HL-60 (cell line): ENCODE results near the gene PHKA1.

ENCODE experiments used
- DNase-seq, 2 experiments: peaks; one replicate each; pipeline ENCODE4 v3.0.0-alpha.2; 2010 to 2020; ENCODE audit warnings: low read depth in 1 of 2, low spot score in 1 of 2
- H3K27ac ChIP-seq: fragments of 250-450 bp; sonication (Bioruptor Pico); replicated peaks from 2 replicates; pipeline ENCODE4 v1.5.1; 2020; ENCODE audit warnings: mild to moderate bottlenecking, moderate library complexity
- H3K27me3 ChIP-seq: fragments of 250-450 bp; sonication (Bioruptor Pico); 2 replicates; pipeline ENCODE4 v1.5.1; 2021; ENCODE audit warnings: mild to moderate bottlenecking, moderate library complexity; ENCODE audit not compliant: insufficient read depth, poor library complexity, severe bottlenecking
- H3K4me3 ChIP-seq: replicated peaks from 2 replicates; pipeline ENCODE4 v1.5.1; 2011; ENCODE audit warnings: mild to moderate bottlenecking, control low read depth, low read length; ENCODE audit not compliant: insufficient read depth
- GABPA ChIP-seq: IDR thresholded peaks from 2 replicates; pipeline ENCODE4 v1.6.1; 2012; ENCODE audit warnings: low read depth
- POLR2AphosphoS5 ChIP-seq: IDR thresholded peaks from 2 replicates; pipeline ENCODE4 v1.6.1; 2012; ENCODE audit warnings: low read depth
- SPI1 ChIP-seq: IDR thresholded peaks from 2 replicates; pipeline ENCODE4 v1.6.1; 2012; ENCODE audit warnings: low read depth, mild to moderate bottlenecking, borderline replicate concordance
- TF ChIP-seq, protein P1 (sequence below): IDR thresholded peaks from one replicate; pipeline ENCODE4 v1.5.1; 2011; ENCODE audit warnings: low read length, control low read depth, inconsistent platforms; ENCODE audit not compliant: insufficient read depth
- TF ChIP-seq, protein P2 (sequence below): IDR thresholded peaks from 2 replicates; pipeline ENCODE4 v1.6.1; 2012; ENCODE audit warnings: low read depth; ENCODE audit not compliant: insufficient replicate concordance

PHKA1 gene

DNA sequence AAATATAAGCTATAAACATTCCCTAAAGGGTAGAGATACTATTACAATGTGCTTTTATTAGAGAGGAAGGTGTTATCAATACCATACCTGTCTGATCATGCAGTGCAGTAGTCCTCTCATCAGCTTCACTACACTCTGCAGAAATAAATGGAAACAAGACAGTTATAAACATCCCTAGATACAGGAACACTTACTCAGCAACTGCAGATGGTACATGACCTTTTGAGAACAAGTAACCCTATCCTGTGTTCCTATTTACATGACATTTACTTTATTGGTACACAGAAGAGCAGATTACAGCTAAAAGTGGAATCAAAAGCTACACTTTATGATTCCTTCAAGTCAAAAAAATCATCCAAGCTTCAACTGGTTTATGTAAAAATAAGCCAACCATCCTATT, 9.0 kb downstream of the PHKA1 start:
- DNase-seq = no peak
- no peaks in the 10 kb centered on the region for H3K27me3 ChIP-seq
- TF ChIP-seq, protein P1, sequence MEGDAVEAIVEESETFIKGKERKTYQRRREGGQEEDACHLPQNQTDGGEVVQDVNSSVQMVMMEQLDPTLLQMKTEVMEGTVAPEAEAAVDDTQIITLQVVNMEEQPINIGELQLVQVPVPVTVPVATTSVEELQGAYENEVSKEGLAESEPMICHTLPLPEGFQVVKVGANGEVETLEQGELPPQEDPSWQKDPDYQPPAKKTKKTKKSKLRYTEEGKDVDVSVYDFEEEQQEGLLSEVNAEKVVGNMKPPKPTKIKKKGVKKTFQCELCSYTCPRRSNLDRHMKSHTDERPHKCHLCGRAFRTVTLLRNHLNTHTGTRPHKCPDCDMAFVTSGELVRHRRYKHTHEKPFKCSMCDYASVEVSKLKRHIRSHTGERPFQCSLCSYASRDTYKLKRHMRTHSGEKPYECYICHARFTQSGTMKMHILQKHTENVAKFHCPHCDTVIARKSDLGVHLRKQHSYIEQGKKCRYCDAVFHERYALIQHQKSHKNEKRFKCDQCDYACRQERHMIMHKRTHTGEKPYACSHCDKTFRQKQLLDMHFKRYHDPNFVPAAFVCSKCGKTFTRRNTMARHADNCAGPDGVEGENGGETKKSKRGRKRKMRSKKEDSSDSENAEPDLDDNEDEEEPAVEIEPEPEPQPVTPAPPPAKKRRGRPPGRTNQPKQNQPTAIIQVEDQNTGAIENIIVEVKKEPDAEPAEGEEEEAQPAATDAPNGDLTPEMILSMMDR = no peak
- TF ChIP-seq POLR2AphosphoS5 = no peak
- no peak for TF ChIP-seq GABPA
- TF ChIP-seq SPI1 = no peak
- TF ChIP-seq, protein P2, sequence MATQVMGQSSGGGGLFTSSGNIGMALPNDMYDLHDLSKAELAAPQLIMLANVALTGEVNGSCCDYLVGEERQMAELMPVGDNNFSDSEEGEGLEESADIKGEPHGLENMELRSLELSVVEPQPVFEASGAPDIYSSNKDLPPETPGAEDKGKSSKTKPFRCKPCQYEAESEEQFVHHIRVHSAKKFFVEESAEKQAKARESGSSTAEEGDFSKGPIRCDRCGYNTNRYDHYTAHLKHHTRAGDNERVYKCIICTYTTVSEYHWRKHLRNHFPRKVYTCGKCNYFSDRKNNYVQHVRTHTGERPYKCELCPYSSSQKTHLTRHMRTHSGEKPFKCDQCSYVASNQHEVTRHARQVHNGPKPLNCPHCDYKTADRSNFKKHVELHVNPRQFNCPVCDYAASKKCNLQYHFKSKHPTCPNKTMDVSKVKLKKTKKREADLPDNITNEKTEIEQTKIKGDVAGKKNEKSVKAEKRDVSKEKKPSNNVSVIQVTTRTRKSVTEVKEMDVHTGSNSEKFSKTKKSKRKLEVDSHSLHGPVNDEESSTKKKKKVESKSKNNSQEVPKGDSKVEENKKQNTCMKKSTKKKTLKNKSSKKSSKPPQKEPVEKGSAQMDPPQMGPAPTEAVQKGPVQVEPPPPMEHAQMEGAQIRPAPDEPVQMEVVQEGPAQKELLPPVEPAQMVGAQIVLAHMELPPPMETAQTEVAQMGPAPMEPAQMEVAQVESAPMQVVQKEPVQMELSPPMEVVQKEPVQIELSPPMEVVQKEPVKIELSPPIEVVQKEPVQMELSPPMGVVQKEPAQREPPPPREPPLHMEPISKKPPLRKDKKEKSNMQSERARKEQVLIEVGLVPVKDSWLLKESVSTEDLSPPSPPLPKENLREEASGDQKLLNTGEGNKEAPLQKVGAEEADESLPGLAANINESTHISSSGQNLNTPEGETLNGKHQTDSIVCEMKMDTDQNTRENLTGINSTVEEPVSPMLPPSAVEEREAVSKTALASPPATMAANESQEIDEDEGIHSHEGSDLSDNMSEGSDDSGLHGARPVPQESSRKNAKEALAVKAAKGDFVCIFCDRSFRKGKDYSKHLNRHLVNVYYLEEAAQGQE = no peak
- H3K4me3 ChIP-seq = no peak overlapping the region
- no peak overlapping the region for H3K27ac ChIP-seq

DNA sequence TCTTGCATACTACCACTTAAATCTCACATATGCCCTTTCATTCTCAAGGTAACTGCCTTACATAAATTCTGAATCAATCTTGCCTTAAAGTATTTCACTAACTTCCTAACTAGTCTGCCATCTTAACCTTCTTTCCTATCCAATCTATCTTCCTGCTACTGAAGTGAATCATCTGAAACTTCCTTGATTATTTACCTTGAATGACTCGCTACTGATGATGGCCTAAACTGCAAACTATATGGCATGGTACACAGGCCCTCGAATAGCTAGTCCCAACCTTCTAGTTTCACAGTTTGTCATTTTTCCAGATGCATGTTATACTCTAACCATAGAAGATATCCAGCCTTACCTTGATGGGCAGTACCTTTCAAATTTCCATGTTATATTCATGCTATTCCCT, 19.9 kb downstream of the PHKA1 start:
- DNase-seq = no peak
- no peak overlapping the region for H3K4me3 ChIP-seq
- H3K27ac ChIP-seq = no peak overlapping the region
- H3K27me3 ChIP-seq = no peaks in the 10 kb centered on the region
- TF ChIP-seq, protein P2 = no peak
- TF ChIP-seq GABPA (no peak), SPI1 (no peak), POLR2AphosphoS5 (no peak)
- TF ChIP-seq, protein P1 = no peak

DNA sequence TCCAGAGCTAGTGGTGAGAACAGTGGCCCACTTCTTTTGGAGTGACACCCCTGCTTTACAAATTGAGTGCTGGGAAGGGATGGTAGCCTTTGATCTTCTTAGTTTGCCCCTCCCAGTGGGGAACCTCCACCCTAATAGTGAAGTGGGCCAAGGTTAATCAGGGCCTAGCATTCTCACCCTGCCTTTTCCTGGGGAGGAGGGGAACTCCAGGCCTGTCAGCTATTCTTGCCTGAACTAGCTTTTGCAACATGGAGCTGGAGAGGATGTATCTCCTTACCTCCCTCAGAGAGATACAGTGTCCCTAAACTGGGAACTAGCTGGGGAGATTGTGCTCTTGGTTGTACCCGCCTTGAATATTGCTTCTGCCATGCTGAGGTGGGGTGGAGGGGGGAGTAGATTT, 20.6 kb downstream of the PHKA1 start:
- Histone ChIP-seq H3K4me3 (no peak overlapping the region), H3K27ac (no peak overlapping the region), H3K27me3 (no peaks in the 10 kb centered on the region)
- TF ChIP-seq, protein P2 = no peak
- no peak for TF ChIP-seq SPI1
- TF ChIP-seq POLR2AphosphoS5 = no peak
- TF ChIP-seq, protein P1 = no peak
- no peak for TF ChIP-seq GABPA
- no peak for DNase-seq
